MG63 (cell line): ENCODE results near the gene IMPA2. TPM values are rescaled to one million over a fixed set of nuclear protein-coding genes. Genes with fewer than 3 reads are reported as not detected.

Source experiments
- DNase-seq: peaks from one replicate; pipeline ENCODE4 v3.0.0-alpha.2; 2020
- H3K27me3 ChIP-seq: fragments of 250-450 bp; sonication (Bioruptor Pico); 2 replicates; pipeline ENCODE4 v1.5.1; 2020; ENCODE audit warnings: mild to moderate bottlenecking, moderate library complexity
- H3K36me3 ChIP-seq: fragments of 250-450 bp; sonication (Bioruptor Pico); 2 replicates; pipeline ENCODE4 v1.5.1; 2020; ENCODE audit warnings: mild to moderate bottlenecking, moderate library complexity
- H3K4me3 ChIP-seq: fragments of 250-450 bp; sonication (Bioruptor Pico); 2 replicates; pipeline ENCODE4 v1.5.1; 2020; ENCODE audit warnings: mild to moderate bottlenecking, moderate library complexity
- H3K9me3 ChIP-seq: fragments of 250-450 bp; sonication (Bioruptor Pico); 2 replicates; pipeline ENCODE4 v1.5.1; 2020; ENCODE audit warnings: mild to moderate bottlenecking, moderate library complexity
- total RNA-seq: library from RNA; depleted of rRNA; stranded (reverse); fragments of >200 nt; shearing (Covaris generic); gene quantifications from 2 replicates; pipeline ENCODE4 v1.2.3, GENCODE V29; 2014; ENCODE audit warnings: low replicate concordance

The IMPA2 gene
- total RNA-seq, 1 experiment from 2014 or later = 90.8 TPM

GRCh38 chr18:12009581-12010140 lies 28.4 kb downstream of the IMPA2 start:
- no peaks in the 10 kb centered on the region for H3K27me3 ChIP-seq
- H3K4me3 ChIP-seq = no peak overlapping the region
- peaks cover 49% of the 10 kb centered on the region for H3K36me3 ChIP-seq
- no peak for DNase-seq
- no peaks in the 10 kb centered on the region for H3K9me3 ChIP-seq

- H3K4me3 ChIP-seq = no peak overlapping the region
- H3K36me3 ChIP-seq = peaks cover 47% of the 10 kb centered on the region
- DNase-seq = no peak
- H3K9me3 ChIP-seq = no peaks in the 10 kb centered on the region
- no peaks in the 10 kb centered on the region for H3K27me3 ChIP-seq
Observed at GRCh38 chr18:12010187-12010802, 29.0 kb downstream of the IMPA2 start.

- no peaks in the 10 kb centered on the region for H3K9me3 ChIP-seq
- H3K36me3 ChIP-seq = peaks cover 48% of the 10 kb centered on the region
- no peaks in the 10 kb centered on the region for H3K27me3 ChIP-seq
- H3K4me3 ChIP-seq = no peak overlapping the region
- no peak for DNase-seq
Observed at GRCh38 chr18:12011199-12011956, 30.1 kb downstream of the IMPA2 start.

GRCh38 chr18:12011957-12012549 lies 30.7 kb downstream of the IMPA2 start:
- H3K9me3 ChIP-seq = no peaks in the 10 kb centered on the region
- DNase-seq = peak; percentile 66
- H3K36me3 ChIP-seq = peaks cover 53% of the 10 kb centered on the region
- no peak overlapping the region for H3K4me3 ChIP-seq
- no peaks in the 10 kb centered on the region for H3K27me3 ChIP-seq

- Histone ChIP-seq H3K4me3 (no peak overlapping the region), H3K36me3 (peaks cover 58% of the 10 kb centered on the region), H3K27me3 (no peaks in the 10 kb centered on the region), H3K9me3 (no peaks in the 10 kb centered on the region)
- DNase-seq = no peak
Observed at GRCh38 chr18:12012697-12013096, 31.4 kb downstream of the IMPA2 start.

- no peak for DNase-seq
- H3K27me3 ChIP-seq = no peaks in the 10 kb centered on the region
- H3K9me3 ChIP-seq = no peaks in the 10 kb centered on the region
- H3K36me3 ChIP-seq = peaks cover 62% of the 10 kb centered on the region
- H3K4me3 ChIP-seq = no peak overlapping the region
Observed at GRCh38 chr18:12013186-12013916, 32.0 kb downstream of the IMPA2 start.

- DNase-seq = no peak
- H3K27me3 ChIP-seq = no peaks in the 10 kb centered on the region
- no peak overlapping the region for H3K4me3 ChIP-seq
- no peaks in the 10 kb centered on the region for H3K9me3 ChIP-seq
- H3K36me3 ChIP-seq = peaks cover 64% of the 10 kb centered on the region
Observed at GRCh38 chr18:12014086-12014485, 32.8 kb downstream of the IMPA2 start.

GRCh38 chr18:12014521-12015415 lies 33.5 kb downstream of the IMPA2 start:
- H3K9me3 ChIP-seq = no peaks in the 10 kb centered on the region
- no peak for DNase-seq

GRCh38 chr18:12015416-12016062 lies 34.2 kb downstream of the IMPA2 start:
- H3K36me3 ChIP-seq = peaks cover 57% of the 10 kb centered on the region
- no peak overlapping the region for H3K4me3 ChIP-seq
- H3K27me3 ChIP-seq = no peaks in the 10 kb centered on the region
- H3K9me3 ChIP-seq = no peaks in the 10 kb centered on the region
- peak; percentile 91 for DNase-seq

More at GRCh38 chr18:12014521-12015415, 33.5 kb downstream of the IMPA2 start:
- Histone ChIP-seq H3K4me3 (no peak overlapping the region), H3K27me3 (no peaks in the 10 kb centered on the region), H3K36me3 (peaks cover 57% of the 10 kb centered on the region)

- Histone ChIP-seq H3K36me3 (peaks cover 60% of the 10 kb centered on the region), H3K27me3 (no peaks in the 10 kb centered on the region), H3K4me3 (no peak overlapping the region), H3K9me3 (no peaks in the 10 kb centered on the region)
- DNase-seq = no peak
Observed at GRCh38 chr18:12017081-12017480, 35.8 kb downstream of the IMPA2 start.

GRCh38 chr18:12018861-12019260 lies 37.6 kb downstream of the IMPA2 start:
- Histone ChIP-seq H3K4me3 (no peak overlapping the region), H3K9me3 (no peaks in the 10 kb centered on the region), H3K36me3 (peaks cover 52% of the 10 kb centered on the region), H3K27me3 (no peaks in the 10 kb centered on the region)
- no peak for DNase-seq

- peaks cover 44% of the 10 kb centered on the region for H3K36me3 ChIP-seq
- no peak for DNase-seq
- no peak overlapping the region for H3K4me3 ChIP-seq
- H3K9me3 ChIP-seq = no peaks in the 10 kb centered on the region
- H3K27me3 ChIP-seq = no peaks in the 10 kb centered on the region
Observed at GRCh38 chr18:12021077-12021476, 39.8 kb downstream of the IMPA2 start.

GRCh38 chr18:12021596-12021995 lies 40.3 kb downstream of the IMPA2 start:
- Histone ChIP-seq H3K36me3 (peaks cover 41% of the 10 kb centered on the region), H3K27me3 (no peaks in the 10 kb centered on the region), H3K4me3 (no peak overlapping the region), H3K9me3 (no peaks in the 10 kb centered on the region)
- DNase-seq = no peak

GRCh38 chr18:12023375-12023774 lies 42.1 kb downstream of the IMPA2 start:
- no peaks in the 10 kb centered on the region for H3K27me3 ChIP-seq
- no peak for DNase-seq
- H3K4me3 ChIP-seq = no peak overlapping the region
- H3K9me3 ChIP-seq = no peaks in the 10 kb centered on the region
- peaks cover 32% of the 10 kb centered on the region for H3K36me3 ChIP-seq

- no peak for DNase-seq
- H3K36me3 ChIP-seq = peaks cover 35% of the 10 kb centered on the region
- no peak overlapping the region for H3K4me3 ChIP-seq
- H3K27me3 ChIP-seq = no peaks in the 10 kb centered on the region
- H3K9me3 ChIP-seq = no peaks in the 10 kb centered on the region
Observed at GRCh38 chr18:12026562-12026961, 45.3 kb downstream of the IMPA2 start.
